ENCODE measurements around the gene PEX26. TPM values are rescaled to one million over a fixed set of nuclear protein-coding genes. Genes with fewer than 3 reads are reported as not detected.
A peak's percentile ranks its signal among the peaks of the same experiment; 100 is the strongest.

Gene PEX26
- total and polyA plus RNA-seq, 2 of the 13 experiments (the other 11 are each of a cell fraction or from before 2014, with no cell fraction given) = 10.6 to 25.1 TPM

DNA sequence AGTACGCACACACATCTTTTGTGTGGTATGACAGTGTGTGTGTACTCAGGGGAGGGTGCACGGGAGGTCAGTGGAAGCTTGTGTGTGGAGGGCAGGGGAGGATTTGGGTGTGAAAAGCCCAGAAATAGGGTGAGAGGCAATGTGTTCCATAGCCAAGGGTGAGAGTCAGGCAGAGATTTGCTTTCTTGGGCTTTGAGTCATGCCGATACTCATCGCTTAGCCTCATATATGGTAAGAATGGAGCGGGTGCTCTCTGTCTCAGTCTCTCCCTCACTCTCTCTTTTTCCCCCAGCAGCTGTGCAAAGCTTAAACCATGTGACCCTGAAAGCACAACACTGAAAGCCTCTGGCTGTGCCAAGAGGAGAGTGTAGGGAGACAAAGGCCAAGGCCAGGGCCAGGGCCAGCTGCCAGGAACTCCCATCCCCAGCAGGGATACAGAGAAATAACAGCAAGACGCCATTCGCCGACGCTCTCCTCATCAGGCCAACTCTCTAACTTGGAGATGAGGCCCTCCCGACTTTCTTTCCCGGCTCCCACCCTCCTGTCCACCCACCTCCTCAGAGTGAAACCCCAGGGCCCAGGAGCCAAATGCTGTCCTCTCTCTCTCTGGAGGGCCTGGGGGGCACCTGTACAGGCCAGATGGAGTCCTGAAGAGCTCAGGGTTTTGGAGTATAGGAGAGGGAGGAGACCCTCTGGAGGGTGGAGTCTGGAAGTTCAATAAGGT, 33.1 kb upstream of the PEX26 start (continued):
- TF ChIP-seq ZBTB40 (IDR thresholded peaks at IDR 0.05) (no peak), ZBTB40 (CRISPR knock-in tag; IDR thresholded peaks at IDR 0.05) (no peak), PHF5A (CRISPR knock-in tag; IDR thresholded peaks at IDR 0.05; ENCODE audit: low read depth, unreplicated experiment) (peak; percentile 4), ATF7 (IDR thresholded peaks at IDR 0.05) (no peak), ATF7 (CRISPR knock-in tag; IDR thresholded peaks at IDR 0.05) (no peak), PLRG1 (conservative IDR thresholded peaks at IDR 0.05) (no peak), MED1 (CRISPR knock-in tag; IDR thresholded peaks at IDR 0.05) (peak; percentile 81), JUN (CRISPR knock-in tag; IDR thresholded peaks at IDR 0.05) (no peak), TMF1 (CRISPR knock-in tag; IDR thresholded peaks at IDR 0.05; ENCODE audit: low read depth) (no peak), KDM1A (CRISPR knock-in tag; IDR thresholded peaks at IDR 0.05) (peak; percentile 72; the same call in 1 of the 2 replicates)
- TF ChIP-seq, protein P1, sequence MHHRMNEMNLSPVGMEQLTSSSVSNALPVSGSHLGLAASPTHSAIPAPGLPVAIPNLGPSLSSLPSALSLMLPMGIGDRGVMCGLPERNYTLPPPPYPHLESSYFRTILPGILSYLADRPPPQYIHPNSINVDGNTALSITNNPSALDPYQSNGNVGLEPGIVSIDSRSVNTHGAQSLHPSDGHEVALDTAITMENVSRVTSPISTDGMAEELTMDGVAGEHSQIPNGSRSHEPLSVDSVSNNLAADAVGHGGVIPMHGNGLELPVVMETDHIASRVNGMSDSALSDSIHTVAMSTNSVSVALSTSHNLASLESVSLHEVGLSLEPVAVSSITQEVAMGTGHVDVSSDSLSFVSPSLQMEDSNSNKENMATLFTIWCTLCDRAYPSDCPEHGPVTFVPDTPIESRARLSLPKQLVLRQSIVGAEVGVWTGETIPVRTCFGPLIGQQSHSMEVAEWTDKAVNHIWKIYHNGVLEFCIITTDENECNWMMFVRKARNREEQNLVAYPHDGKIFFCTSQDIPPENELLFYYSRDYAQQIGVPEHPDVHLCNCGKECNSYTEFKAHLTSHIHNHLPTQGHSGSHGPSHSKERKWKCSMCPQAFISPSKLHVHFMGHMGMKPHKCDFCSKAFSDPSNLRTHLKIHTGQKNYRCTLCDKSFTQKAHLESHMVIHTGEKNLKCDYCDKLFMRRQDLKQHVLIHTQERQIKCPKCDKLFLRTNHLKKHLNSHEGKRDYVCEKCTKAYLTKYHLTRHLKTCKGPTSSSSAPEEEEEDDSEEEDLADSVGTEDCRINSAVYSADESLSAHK (CRISPR knock-in tag; IDR thresholded peaks at IDR 0.05; ENCODE audit: borderline replicate concordance) = no peak
- TF ChIP-seq, protein P2, sequence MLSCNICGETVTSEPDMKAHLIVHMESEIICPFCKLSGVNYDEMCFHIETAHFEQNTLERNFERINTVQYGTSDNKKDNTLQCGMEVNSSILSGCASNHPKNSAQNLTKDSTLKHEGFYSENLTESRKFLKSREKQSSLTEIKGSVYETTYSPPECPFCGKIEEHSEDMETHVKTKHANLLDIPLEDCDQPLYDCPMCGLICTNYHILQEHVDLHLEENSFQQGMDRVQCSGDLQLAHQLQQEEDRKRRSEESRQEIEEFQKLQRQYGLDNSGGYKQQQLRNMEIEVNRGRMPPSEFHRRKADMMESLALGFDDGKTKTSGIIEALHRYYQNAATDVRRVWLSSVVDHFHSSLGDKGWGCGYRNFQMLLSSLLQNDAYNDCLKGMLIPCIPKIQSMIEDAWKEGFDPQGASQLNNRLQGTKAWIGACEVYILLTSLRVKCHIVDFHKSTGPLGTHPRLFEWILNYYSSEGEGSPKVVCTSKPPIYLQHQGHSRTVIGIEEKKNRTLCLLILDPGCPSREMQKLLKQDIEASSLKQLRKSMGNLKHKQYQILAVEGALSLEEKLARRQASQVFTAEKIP (CRISPR knock-in tag; IDR thresholded peaks at IDR 0.05; ENCODE audit: borderline replicate concordance) = no peak
- TF ChIP-seq, protein P3, sequence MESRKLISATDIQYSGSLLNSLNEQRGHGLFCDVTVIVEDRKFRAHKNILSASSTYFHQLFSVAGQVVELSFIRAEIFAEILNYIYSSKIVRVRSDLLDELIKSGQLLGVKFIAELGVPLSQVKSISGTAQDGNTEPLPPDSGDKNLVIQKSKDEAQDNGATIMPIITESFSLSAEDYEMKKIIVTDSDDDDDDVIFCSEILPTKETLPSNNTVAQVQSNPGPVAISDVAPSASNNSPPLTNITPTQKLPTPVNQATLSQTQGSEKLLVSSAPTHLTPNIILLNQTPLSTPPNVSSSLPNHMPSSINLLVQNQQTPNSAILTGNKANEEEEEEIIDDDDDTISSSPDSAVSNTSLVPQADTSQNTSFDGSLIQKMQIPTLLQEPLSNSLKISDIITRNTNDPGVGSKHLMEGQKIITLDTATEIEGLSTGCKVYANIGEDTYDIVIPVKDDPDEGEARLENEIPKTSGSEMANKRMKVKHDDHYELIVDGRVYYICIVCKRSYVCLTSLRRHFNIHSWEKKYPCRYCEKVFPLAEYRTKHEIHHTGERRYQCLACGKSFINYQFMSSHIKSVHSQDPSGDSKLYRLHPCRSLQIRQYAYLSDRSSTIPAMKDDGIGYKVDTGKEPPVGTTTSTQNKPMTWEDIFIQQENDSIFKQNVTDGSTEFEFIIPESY (CRISPR knock-in tag; IDR thresholded peaks at IDR 0.05) = no peak
